ENCODE data around the gene SHISA9.

SHISA9 gene

GRCh38 chr16:12959072-12959471 is 57.7 kb downstream of the SHISA9 start:
- no peak overlapping the region for H3K4me3 ChIP-seq (ENCODE audit: control insufficient read depth, low read depth, low read length)
- TF ChIP-seq CTCF (IDR thresholded peaks at IDR 0.05; ENCODE audit: control insufficient read depth, insufficient read depth, low read depth, low read length, missing control alignments), result no peak
- DNase-seq (ENCODE audit: low read depth), result no peak

- no peak for TF ChIP-seq CTCF (IDR thresholded peaks at IDR 0.05; ENCODE audit: control insufficient read depth, insufficient read depth, low read depth, low read length, missing control alignments)
- H3K4me3 ChIP-seq (ENCODE audit: control insufficient read depth, low read depth, low read length), result no peak overlapping the region
- no peak for DNase-seq (ENCODE audit: low read depth)
Observed at GRCh38 chr16:12961626-12962025, 60.2 kb downstream of the SHISA9 start.

GRCh38 chr16:12964461-12964860 is 63.1 kb downstream of the SHISA9 start:
- no peak for DNase-seq (ENCODE audit: low read depth)
- TF ChIP-seq CTCF (IDR thresholded peaks at IDR 0.05; ENCODE audit: control insufficient read depth, insufficient read depth, low read depth, low read length, missing control alignments), result no peak
- H3K4me3 ChIP-seq (ENCODE audit: control insufficient read depth, low read depth, low read length), result no peak overlapping the region

- H3K4me3 ChIP-seq (ENCODE audit: control insufficient read depth, low read depth, low read length), result no peak overlapping the region
- no peak for DNase-seq (ENCODE audit: low read depth)
- no peak for TF ChIP-seq CTCF (IDR thresholded peaks at IDR 0.05; ENCODE audit: control insufficient read depth, insufficient read depth, low read depth, low read length, missing control alignments)
Observed at GRCh38 chr16:12965274-12965804, 63.9 kb downstream of the SHISA9 start.

- no peak for DNase-seq (ENCODE audit: low read depth)
- TF ChIP-seq CTCF (IDR thresholded peaks at IDR 0.05; ENCODE audit: control insufficient read depth, insufficient read depth, low read depth, low read length, missing control alignments), result no peak
Observed at GRCh38 chr16:12971241-12971640, 69.8 kb downstream of the SHISA9 start.

GRCh38 chr16:12972246-12972645 is 70.8 kb downstream of the SHISA9 start:
- no peak for DNase-seq (ENCODE audit: low read depth)
- no peak for TF ChIP-seq CTCF (IDR thresholded peaks at IDR 0.05; ENCODE audit: control insufficient read depth, insufficient read depth, low read depth, low read length, missing control alignments)
- no peak overlapping the region for H3K4me3 ChIP-seq (ENCODE audit: control insufficient read depth, low read depth, low read length)

More at GRCh38 chr16:12971241-12971640, 69.8 kb downstream of the SHISA9 start:
- H3K4me3 ChIP-seq (ENCODE audit: control insufficient read depth, low read depth, low read length), result no peak overlapping the region

GRCh38 chr16:12975766-12976165 is 74.4 kb downstream of the SHISA9 start:
- no peak for TF ChIP-seq CTCF (IDR thresholded peaks at IDR 0.05; ENCODE audit: control insufficient read depth, insufficient read depth, low read depth, low read length, missing control alignments)
- DNase-seq (ENCODE audit: low read depth), result no peak
- H3K4me3 ChIP-seq (ENCODE audit: control insufficient read depth, low read depth, low read length), result no peak overlapping the region

Measured in AG09309 (cell line).